Measurements from ENCODE around the gene USP24.

- TF ChIP-seq, protein P1, sequence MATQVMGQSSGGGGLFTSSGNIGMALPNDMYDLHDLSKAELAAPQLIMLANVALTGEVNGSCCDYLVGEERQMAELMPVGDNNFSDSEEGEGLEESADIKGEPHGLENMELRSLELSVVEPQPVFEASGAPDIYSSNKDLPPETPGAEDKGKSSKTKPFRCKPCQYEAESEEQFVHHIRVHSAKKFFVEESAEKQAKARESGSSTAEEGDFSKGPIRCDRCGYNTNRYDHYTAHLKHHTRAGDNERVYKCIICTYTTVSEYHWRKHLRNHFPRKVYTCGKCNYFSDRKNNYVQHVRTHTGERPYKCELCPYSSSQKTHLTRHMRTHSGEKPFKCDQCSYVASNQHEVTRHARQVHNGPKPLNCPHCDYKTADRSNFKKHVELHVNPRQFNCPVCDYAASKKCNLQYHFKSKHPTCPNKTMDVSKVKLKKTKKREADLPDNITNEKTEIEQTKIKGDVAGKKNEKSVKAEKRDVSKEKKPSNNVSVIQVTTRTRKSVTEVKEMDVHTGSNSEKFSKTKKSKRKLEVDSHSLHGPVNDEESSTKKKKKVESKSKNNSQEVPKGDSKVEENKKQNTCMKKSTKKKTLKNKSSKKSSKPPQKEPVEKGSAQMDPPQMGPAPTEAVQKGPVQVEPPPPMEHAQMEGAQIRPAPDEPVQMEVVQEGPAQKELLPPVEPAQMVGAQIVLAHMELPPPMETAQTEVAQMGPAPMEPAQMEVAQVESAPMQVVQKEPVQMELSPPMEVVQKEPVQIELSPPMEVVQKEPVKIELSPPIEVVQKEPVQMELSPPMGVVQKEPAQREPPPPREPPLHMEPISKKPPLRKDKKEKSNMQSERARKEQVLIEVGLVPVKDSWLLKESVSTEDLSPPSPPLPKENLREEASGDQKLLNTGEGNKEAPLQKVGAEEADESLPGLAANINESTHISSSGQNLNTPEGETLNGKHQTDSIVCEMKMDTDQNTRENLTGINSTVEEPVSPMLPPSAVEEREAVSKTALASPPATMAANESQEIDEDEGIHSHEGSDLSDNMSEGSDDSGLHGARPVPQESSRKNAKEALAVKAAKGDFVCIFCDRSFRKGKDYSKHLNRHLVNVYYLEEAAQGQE (IDR thresholded peaks at IDR 0.05; ENCODE audit: low read depth) = no peak
- no peak for TF ChIP-seq TAF1 (IDR thresholded peaks at IDR 0.05; ENCODE audit: low read depth)
- no peak for TF ChIP-seq EP300 (IDR thresholded peaks at IDR 0.05; ENCODE audit: borderline replicate concordance)
- no peak for TF ChIP-seq TCF12 (IDR thresholded peaks at IDR 0.05; ENCODE audit: low read depth)
- no peak for TF ChIP-seq NFIC (IDR thresholded peaks at IDR 0.05)
- TF ChIP-seq MAX (IDR thresholded peaks at IDR 0.05) = no peak
- TF ChIP-seq CREB1 (IDR thresholded peaks at IDR 0.05; ENCODE audit: low read depth) = no peak
- TF ChIP-seq TEAD4 (IDR thresholded peaks at IDR 0.05) = no peak
- TF ChIP-seq YY1 (IDR thresholded peaks at IDR 0.05; ENCODE audit: low read depth) = no peak
- no peak for TF ChIP-seq CEBPB (IDR thresholded peaks at IDR 0.05)
Observed at GRCh38 chr1:55038974-55039341, 176.2 kb downstream of the USP24 start.

Data from Ishikawa (cell line).